GM13977 (cell line): ENCODE results near the gene SGK1.

Experiments used
- DNase-seq: peaks from one replicate; pipeline ENCODE4 v3.0.0; 2012; ENCODE audit warnings: low spot score
- CTCF ChIP-seq: IDR thresholded peaks from 2 replicates; pipeline ENCODE4 v1.5.1; 2012; ENCODE audit warnings: mild to moderate bottlenecking, control low read depth; ENCODE audit not compliant: insufficient read depth; ENCODE audit errors: extremely low read depth, missing control alignments
- in situ Hi-C: fragments of 300-500 bp; cut with MboI; formaldehyde crosslinking; loops from one replicate; pipeline ENCODE4 v1.12.0; 2022; ENCODE audit warnings: low sequenced_read_pairs, low pct_unique_long_range_greater_than_20kb, mixed read lengths, inconsistent platforms; ENCODE audit not compliant: unreplicated experiment

The SGK1 gene

GRCh38 chr6:134317471-134318131, at the start of gene SGK1:
Gene SGK1, minus strand, starts transcription at chr6:134318112. Its CDS starts 652 bp downstream, at chr6:134317460.
- TF ChIP-seq CTCF: no peak
- in situ Hi-C loops: no loop called here
- DNase-seq: no peak

- no peak for DNase-seq
- in situ Hi-C loops: no loop called here
- no peak for TF ChIP-seq CTCF
Observed at GRCh38 chr6:134363323-134364039, 45.6 kb upstream of the SGK1 start.

- in situ Hi-C loops: no loop called here
- no peak for TF ChIP-seq CTCF
- no peak for DNase-seq
Observed at GRCh38 chr6:134361011-134361410, 43.1 kb upstream of the SGK1 start.

- no peak for TF ChIP-seq CTCF
- in situ Hi-C loops: no loop called here
- no peak for DNase-seq
Observed at GRCh38 chr6:134359302-134359701, 41.4 kb upstream of the SGK1 start.

- no peak for TF ChIP-seq CTCF
- in situ Hi-C loops: no loop called here
- DNase-seq: no peak
Observed at GRCh38 chr6:134358320-134358719, 40.4 kb upstream of the SGK1 start.

GRCh38 chr6:134357022-134357487, 39.1 kb upstream of the SGK1 start:
- TF ChIP-seq CTCF: no peak
- no peak for DNase-seq
- in situ Hi-C loops: no loop called here
